NCI-H128 (cell line): ENCODE results near the gene COL5A1.

Source experiments
- DNase-seq: peaks from one replicate; lab custom pipeline; 2025; ENCODE audit not compliant: unreplicated experiment; lab: John Stamatoyannopoulos, UW

The COL5A1 gene

DNA sequence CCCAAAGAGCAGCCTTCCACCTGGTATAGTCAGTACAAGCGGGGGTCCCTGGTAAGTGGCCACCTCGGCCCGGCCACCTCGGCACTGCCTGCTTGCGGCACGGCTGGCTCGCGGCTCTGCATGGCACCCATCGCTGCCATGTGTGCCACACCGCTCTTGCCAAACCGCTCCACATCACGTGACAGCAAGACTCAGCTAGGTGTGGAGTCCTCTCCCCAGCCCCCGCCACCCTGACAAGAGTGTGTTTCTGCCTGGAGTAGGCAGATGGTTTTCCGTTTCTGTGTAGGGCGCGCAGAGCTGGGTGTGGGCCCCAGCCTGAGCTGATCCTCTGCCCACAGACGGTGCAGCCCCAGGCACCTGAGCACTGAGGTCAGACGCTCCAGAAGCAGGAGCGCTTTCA, 188.5 kb downstream of the COL5A1 start:
- DNase-seq: no peak

DNA sequence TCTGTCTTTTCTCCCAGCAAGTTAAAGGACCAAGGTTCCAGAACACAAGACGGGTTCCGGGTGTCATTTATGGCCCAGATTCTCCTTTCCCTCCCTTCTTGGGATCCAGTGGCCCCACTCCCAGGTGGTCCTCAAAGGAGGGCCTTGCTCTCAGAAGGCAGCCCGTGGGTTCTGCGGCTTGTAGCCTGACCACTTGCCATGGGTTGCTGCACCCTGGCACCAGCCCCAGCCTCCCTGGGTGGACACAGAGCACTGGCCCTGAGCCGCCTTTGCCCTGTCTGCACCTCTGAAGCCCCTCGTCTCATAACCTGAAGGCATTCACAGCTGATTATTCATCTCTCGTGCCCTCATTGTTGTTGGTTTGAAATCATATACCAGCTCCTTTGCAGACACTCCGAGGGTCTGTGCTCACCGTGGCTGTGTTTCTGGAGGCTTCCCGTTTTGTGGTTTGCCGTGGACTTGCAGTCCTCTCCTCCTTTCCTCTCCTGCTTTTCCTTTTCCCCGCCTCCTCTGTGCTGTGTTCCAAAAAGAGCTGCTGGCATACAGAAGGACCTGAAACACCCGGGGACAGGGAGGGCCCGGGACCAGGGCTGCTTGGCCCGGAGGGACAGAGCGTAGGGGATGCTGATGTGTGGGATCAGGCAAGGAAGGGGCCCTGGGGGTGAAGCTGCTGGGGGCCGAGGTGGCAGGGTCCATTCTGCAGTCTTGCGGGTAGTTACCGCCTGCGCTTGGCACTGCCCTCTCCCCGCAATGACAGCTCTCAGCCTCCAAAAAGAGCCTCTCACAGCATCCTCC, 189.5 kb downstream of the COL5A1 start:
- DNase-seq: no peak

DNA sequence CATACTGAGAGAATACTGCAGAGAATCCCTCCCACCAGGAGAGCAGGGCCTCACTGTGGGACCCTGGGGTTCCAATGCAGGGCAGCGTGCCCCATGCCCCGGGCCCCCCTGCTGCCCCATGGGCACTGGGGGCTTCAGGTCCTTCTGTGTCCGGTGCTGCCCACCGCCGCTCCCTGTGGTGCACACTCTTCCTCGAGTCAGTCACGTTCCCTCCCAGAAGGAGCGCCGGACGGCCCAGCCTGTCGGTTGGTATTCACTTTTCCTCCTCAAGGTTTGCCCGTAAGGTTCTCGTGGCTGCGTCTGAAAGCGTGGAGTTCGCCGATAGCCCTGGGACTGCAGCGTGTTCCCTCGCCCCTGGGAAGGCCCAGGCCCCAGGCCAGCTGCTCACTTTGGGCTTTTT, 190.9 kb downstream of the COL5A1 start:
- no peak for DNase-seq

DNA sequence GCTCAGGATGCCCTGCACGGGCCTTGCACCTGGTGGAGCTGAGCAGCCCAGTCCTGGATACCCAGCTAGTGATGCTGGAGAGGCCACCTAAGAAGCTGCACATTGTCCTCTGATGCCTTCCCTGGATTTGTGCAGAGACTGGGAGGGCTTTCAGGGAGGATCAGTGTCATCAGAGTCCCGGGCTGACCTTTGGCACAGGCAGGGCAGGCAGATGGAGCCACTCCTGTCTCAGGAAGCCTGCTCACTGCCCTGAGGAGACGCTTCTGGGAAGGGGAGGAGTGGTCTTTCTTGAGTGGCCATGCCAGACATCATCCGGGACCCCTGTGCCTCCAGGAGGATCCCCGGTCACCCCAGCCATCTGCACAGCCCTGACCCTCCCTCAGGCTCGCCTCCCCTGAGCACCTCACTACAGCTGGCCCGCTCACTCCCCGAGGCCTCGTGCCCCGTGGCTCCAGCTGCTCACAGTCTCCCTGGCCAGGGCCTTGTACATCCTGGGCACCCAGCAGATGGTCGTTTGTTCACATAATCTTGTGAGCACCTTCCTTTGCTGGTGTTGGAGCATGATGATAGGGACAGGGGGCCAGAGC, 191.8 kb downstream of the COL5A1 start:
- no peak for DNase-seq

DNA sequence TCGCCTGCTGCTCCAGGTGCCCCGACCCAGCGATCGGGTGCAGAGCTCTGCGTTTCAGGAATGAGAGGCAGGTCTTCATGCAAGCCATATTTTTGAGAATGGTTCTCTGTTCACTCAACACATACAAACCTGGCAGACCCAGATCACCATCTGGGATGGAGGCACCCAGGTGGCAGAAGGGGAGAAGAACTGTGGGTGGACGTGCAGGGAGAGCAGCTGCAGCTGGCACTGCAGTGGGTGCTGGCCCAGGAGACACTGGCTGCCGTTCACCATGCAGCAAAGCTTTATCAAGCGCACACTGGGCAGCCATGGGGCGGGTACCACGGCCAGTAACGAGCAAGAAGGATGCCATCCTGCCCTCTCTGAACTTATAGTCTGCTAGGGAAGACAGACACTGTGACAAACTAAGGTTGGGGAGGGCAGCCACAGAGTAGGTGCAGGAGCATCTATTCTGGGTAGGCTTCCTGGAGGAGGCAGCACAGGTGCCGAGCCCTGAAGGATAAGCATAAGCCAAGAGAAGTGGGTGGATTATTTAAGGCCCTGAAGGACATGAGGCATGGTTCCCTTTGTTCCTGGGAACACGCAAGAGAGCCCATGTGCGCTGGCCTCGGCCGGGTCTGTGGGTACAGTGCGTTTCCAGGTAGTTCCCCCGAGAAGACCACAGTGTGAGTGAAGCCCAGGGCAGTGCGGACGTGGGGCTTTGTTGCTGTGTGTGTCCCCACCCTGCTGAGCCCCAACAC, 192.8 kb downstream of the COL5A1 start:
- no peak for DNase-seq

DNA sequence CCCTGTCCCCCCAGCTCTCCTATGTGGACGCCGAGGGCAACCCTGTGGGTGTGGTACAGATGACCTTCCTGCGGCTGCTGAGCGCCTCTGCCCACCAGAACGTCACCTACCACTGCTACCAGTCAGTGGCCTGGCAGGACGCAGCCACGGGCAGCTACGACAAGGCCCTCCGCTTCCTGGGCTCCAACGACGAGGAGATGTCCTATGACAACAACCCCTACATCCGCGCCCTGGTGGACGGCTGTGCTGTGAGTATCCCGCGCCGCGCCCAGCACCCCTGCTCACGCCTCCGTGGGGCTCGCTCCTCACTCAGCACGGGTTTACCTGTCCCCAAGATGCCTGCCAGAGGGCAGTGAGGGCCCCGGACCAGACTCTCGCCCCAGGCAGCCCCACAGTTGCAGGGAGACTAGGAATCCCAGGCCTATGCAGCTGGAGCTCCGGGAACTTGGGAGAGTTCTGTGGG, 193.4 kb downstream of the COL5A1 start:
- no peak for DNase-seq

DNA sequence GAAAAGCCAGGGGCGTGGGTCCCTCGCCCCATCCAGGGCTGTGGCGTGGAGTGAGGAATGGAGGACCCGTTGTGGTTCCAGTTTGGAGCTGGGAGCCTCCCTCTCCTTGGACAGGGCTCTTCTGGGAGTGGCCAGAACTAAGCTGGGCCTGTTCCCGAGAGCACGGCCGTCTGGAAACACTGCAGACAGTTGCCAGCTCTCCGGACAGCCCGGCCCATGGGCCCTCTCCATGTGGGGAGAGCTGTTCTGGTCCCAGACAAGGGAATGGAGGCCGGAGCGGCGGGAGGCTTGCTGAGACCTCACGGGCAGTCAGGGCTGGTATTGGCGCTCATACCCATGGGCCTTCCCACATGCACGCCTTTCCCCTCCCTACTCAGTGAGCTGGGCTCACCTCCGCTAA, 193.8 kb downstream of the COL5A1 start:
- no peak for DNase-seq

DNA sequence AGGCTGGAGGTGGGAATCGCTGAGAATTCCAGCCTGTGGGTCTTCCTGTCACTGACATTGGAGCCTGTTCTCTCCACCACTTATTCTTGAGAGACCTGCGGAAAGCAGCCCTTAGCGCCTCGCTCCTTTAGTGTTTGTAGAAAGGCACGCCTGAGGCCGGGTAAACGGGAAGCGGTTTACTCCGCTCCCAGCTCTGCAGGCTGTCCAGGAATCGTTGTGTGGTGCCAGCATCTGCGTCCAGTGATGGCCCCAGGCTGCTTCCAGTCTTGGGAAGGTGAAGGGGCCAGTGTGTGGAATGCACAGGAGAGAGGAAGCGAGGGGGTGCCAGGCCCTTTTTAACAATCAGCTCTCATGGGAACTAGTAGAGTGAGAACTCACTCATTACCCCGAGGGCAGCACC, 194.4 kb downstream of the COL5A1 start:
- no peak for DNase-seq

DNA sequence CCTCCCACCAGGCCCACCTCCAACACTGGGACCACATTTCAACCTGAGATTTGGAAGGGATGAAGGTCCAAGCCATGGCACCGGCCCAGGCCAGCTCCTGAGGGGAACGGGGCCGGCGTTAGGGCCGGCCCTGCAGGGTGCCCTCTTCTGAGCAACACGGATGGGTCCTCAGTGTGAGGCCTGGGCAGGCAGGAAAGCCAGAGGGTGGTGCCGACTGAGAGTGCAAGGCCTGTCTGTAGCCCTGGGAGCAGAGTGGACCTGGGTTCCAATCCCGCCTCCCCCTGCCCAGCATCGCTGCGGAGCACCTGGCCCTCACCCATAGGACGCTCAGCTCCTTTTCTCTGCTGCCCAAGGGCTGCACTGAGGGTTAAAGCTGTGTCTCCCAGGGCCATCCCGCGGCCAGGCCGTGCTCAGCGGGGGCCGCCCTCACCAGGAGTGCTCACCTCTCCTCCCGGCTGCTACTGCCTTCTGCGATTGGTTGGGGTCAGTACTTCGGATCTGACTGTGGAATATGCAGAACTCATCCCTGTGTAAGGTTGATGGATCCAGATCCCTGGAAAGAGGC, 194.9 kb downstream of the COL5A1 start:
- DNase-seq: no peak

DNA sequence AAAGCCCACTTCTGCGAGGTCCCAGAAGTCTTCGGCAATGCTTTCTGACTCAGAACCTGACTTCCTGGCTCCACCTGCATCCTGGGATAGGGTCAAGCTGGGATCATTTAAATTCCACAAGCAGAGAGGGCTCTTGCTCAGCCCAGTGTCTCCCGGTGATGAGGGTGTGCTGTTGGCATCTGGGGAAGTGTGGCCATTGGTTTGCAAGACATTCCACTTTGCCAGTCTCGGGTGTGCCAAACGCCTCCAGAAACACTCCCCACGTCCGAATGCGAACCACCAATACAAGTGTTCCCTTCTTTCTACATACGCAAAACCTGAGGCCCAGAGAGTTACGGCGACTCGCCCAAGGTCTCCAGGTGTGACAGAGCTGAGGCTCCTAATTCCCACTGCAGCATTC, 195.9 kb downstream of the COL5A1 start:
- no peak for DNase-seq

DNA sequence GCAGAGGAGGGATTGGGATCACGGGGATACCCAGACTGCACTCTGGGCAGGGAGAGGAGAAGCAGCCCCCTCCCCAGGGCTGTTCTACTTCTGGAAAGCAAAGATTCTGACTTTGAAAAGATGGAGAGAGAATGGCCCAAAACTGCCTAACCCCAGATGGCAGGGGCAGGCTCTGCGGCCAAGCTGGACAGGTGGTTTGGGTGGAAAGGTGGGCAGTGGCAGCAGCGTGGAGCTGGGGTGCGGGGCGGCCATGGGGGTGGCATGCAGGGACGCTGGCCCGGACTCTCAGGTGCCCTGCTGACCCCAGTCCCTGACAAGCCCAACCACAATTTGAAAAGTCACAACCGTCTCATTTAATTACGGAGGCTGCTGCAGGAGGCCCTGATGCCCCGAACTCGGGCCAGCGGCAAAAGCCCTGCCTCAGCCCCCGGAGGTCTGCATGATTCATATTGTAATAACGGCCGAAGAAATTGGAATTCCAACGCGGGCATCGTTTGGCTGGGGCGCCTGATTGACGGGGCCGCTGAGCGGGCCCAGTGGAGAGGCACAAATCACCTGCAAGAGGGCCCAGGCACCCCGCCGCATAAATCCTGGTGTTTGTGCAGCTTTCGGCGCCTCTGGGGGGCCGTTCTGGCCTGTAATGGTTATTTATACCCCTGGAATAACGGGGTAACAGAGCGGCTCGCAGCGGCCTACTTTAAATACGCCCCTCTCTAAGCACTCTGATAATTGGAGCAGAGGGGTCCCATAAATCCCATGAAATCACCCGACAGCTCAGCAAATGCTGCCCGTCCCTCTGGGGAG, 197.2 kb downstream of the COL5A1 start:
- no peak for DNase-seq

DNA sequence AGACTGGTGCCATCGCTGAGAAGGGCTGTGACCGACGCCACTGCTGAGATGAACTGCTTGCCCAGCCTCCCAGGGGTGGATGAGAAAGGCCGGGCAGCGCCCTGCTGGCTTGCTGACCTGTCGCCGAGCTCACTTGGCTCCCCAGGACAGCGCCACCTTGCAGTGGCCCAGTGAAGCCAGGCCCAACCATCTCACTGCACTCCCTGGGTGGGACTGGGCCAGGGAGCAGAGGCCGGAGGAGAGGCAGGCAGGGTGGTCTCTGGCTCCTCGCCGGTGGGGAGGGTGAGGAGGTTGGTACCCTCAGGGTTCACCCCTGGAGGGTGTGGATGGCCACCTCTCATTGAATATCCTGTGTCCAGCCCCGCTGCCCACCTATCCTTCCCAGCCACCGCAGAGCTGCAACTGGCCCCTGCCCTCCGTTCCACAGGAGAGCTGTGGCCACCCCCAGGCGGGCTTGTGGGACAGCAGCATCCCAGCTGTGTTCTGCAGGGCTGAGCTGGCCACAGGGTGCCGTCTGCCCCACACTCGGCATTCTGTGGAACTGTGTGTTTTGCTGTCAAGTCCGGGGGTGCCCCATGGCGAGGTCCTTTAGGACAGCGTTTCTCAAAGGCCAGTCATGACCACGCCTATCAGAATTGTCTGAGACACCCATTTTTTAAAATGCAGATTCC, 198.0 kb downstream of the COL5A1 start:
- no peak for DNase-seq

DNA sequence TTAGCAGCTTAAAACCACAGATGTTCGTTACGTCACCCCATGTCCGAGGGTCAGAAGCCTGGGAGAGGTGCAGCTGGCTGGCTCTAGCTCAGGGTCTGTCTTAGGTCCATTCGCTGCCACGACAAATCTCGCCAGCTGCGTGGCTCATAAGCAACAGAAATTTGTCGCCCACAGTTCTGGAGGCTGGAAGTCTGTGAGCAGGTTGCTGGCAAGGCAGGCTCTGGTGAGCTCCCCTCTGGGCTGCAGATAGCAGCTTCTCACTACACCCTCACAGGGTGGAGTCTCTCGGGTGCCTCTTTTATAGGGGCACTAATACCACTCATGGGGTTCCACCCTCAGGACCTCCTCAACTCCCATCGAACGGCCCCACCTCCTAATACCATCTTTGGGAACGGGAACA, 198.9 kb downstream of the COL5A1 start:
- no peak for DNase-seq

DNA sequence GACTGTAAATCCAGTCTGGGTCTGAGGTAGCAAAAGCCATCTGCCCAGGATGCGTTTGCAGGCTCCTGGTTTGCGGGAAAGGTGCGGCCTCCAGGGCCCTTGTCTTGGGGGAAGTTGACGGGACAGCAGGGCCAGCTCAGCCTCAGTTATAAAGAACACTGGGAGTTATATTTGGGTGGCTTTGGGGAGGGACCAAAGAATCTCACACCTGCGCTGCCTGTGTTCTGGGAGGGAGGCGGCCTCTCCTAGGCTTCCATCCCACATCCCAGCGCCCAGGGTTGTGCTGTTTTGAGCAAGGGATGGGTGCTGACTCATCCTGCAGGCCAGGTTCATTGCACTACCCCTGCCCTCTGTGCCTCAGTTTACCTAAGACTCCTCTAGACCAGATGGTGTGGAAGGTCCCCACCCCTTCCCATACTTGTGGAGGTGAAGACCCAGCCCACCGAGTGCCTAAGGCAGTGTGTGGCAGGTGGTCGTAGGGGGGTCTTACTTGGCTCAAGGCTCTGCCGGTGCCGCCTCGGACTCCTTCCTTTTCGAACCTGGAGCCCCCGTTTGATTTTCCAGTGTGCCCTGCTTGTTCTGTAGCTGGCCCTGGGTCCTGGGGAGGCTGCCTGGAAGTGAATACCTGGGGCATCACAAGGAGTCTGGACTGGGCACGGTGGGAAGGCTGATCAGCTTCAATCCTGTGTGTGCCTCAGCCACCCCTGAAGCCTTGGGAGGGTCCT, 199.7 kb downstream of the COL5A1 start:
- no peak for DNase-seq

DNA sequence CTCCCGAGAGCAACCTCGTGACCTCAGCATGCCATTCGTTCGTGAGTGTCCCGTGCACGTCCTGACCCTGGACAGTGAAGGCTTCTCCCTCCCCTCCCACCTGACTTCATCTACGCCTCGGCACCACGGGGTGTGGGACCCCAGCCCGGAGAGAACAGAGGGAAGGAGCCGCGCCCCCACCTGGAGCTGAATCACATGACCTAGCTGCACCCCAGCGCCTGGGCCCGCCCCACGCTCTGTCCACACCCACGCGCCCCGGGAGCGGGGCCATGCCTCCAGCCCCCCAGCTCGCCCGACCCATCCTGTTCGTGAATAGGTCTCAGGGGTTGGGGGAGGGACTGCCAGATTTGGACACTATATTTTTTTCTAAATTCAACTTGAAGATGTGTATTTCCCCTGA, 200.7 kb downstream of the COL5A1 start:
- no peak for DNase-seq

DNA sequence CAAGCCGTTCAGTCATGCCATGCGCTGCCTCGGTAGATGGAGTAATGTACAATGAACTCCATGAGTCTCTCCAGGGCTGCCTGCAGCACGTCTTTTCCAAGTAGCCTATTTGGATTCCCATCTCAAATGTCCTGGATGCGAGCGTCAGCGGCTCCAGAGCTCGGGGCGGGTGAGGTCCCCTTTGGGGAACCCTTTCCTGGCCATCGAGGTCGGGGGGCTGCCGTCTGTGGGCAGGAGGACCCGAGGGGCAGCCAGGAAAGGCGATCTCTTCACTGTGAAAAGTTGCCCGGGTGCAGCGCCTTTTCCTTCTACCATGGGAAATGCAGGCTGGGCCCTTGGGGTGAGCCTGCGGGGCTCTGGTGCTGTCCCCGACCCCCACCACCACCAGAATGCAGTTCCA, 202.1 kb downstream of the COL5A1 start:
- no peak for DNase-seq

DNA sequence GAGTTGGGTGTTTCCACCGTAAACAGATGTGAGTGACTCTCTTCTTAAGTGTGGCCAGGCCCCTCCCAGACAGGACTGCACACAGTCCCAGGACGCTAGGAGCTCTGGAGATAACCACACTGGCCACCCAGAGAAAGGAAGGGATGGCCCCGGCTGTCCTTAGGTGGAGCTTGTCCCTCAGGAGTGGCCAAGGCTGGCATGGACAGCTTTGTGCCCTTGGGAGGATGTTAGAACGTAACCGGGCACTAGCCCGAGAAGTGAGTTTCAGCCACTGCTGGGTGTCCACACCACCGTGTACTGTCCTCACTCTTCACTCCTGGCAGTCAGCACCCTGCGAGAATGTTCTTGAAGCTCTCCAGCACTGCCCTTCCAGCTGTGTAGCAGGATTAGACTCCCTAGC, 203.2 kb downstream of the COL5A1 start:
- DNase-seq: no peak

DNA sequence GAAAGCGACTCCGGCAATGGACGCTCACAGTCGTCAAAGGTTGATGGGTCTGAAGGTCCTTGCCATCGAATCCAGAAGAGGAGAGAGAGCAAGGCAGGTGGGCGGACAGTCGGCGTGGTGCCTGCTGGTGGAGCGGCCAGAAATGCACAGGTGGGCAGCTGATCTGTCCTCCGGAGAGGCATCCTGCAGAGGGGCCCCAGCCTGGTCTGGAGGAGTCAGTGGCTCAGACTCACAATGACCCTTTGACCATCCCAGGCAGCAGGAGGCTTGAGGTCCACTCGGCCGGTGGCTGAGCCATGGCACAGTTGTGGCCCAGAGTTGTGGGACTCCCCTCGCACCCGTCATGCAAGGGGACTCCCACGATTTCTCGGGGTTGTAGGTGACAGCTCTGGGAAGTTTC, 204.6 kb downstream of the COL5A1 start:
- no peak for DNase-seq

DNA sequence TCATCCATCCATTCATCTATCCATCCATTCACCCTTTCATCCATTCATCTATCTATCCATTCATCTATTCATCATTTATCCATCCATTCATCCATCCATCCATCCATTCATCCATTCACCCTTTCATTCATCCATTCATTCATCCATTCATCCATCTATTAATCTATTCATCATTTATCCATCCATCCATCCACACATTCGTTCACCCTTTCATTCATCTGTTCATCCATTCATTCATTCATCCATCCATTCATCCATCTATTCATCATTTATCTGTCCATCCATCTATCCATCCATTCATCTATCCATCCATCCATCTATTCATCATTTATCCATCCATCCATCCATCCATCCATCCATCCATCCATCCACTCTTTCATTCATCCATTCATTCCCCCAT, 205.1 kb downstream of the COL5A1 start:
- no peak for DNase-seq

DNA sequence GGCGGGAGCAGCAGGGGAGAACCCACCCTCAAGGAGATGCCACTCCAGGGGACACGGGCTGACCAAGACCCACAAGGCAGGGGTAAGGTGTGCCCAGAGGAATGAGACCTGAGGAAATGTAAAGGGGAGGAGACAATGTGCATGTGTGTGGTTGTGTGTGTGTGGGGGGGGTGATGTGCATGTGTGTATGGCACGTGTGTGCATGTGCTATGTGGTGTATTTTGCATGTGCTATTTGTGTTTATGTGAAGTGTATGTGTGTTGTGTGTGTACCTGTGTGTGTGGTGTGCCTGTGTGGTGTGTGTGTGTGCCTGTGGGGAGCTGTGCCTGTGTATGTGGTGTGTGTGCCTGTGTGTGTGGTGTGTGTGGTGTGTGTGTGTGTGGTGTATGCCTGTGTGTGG, 205.5 kb downstream of the COL5A1 start:
- no peak for DNase-seq
